Astrocyte (in vitro differentiated cells and primary cell): ENCODE results near the gene PLEKHH3. TPM values are rescaled to one million over a fixed set of nuclear protein-coding genes. Genes with fewer than 3 reads are reported as not detected.

Experiments used
- DNase-seq: peaks from one replicate; pipeline ENCODE4 v3.0.0-alpha.2; 2010; ENCODE audit warnings: low read depth
- FAIRE-seq: peaks from 2 replicates; lab custom pipeline; 2011; peaks lifted over from hg19 to GRCh38; lab: Jason Lieb, UNC
- H2AFZ ChIP-seq: 2 replicates; pipeline ENCODE4 v1.6.0; 2012; ENCODE audit warnings: low read depth, low read length, inconsistent platforms
- H3K27ac ChIP-seq: 2 replicates; pipeline ENCODE4 v1.5.1; 2011; ENCODE audit warnings: low read depth, low read length, inconsistent platforms
- H3K27me3 ChIP-seq: 2 replicates; pipeline ENCODE4 v1.6.0; 2011; ENCODE audit warnings: low read length, inconsistent platforms; ENCODE audit not compliant: insufficient read depth
- H3K36me3 ChIP-seq: 2 replicates; pipeline ENCODE4 v1.5.1; 2011; ENCODE audit warnings: low read length, inconsistent platforms; ENCODE audit not compliant: insufficient read depth
- H3K4me1 ChIP-seq: 2 replicates; pipeline ENCODE4 v1.5.1; 2011; ENCODE audit warnings: low read length, inconsistent platforms; ENCODE audit not compliant: insufficient read depth
- H3K4me2 ChIP-seq: 2 replicates; pipeline ENCODE4 v1.6.0; 2012; ENCODE audit warnings: low read length, inconsistent platforms
- H3K4me3 ChIP-seq: 2 replicates; pipeline ENCODE4 v1.5.1; 2011; ENCODE audit warnings: low read depth, mild to moderate bottlenecking, low read length, inconsistent platforms; ENCODE audit not compliant: insufficient read depth
- H3K79me2 ChIP-seq: 2 replicates; pipeline ENCODE4 v1.6.0; 2012; ENCODE audit warnings: mild to moderate bottlenecking, low read length, inconsistent platforms; ENCODE audit not compliant: insufficient read depth
- H3K9ac ChIP-seq: 2 replicates; pipeline ENCODE4 v1.6.0; 2012; ENCODE audit warnings: mild to moderate bottlenecking, low read length, inconsistent platforms
- H3K9me3 ChIP-seq: 2 replicates; pipeline ENCODE4 v1.5.1; 2012; ENCODE audit warnings: low read depth, mild to moderate bottlenecking, low read length, inconsistent platforms; ENCODE audit not compliant: insufficient read depth
- H4K20me1 ChIP-seq: 2 replicates; pipeline ENCODE4 v1.6.0; 2012; ENCODE audit warnings: low read length, inconsistent platforms; ENCODE audit not compliant: insufficient read depth
- H3K27ac Mint-ChIP-seq: one replicate; pipeline ENCODE4 v1.8.0; 2021; ENCODE audit warnings: mild to moderate bottlenecking, mixed read lengths; ENCODE audit not compliant: unreplicated experiment
- H3K27me3 Mint-ChIP-seq: one replicate; pipeline ENCODE4 v1.8.0; 2021; ENCODE audit warnings: low read depth, mixed read lengths; ENCODE audit not compliant: unreplicated experiment
- H3K36me3 Mint-ChIP-seq: one replicate; pipeline ENCODE4 v1.8.0; 2021; ENCODE audit warnings: low read depth, mixed read lengths; ENCODE audit not compliant: unreplicated experiment
- H3K4me1 Mint-ChIP-seq: one replicate; pipeline ENCODE4 v1.8.0; 2021; ENCODE audit warnings: low read depth, mixed read lengths; ENCODE audit not compliant: unreplicated experiment
- H3K4me3 Mint-ChIP-seq: one replicate; pipeline ENCODE4 v1.8.0; 2021; ENCODE audit warnings: mild to moderate bottlenecking, moderate library complexity, mixed read lengths; ENCODE audit not compliant: unreplicated experiment
- H3K9me3 Mint-ChIP-seq: one replicate; pipeline ENCODE4 v1.8.0; 2021; ENCODE audit warnings: mild to moderate bottlenecking, mixed read lengths; ENCODE audit not compliant: unreplicated experiment
- EZH2 ChIP-seq: IDR thresholded peaks from 2 replicates; pipeline ENCODE4 v1.6.1; 2012; ENCODE audit warnings: mild to moderate bottlenecking, low read length, inconsistent platforms; ENCODE audit not compliant: insufficient read depth
- total RNA-seq: library from RNA; stranded (reverse); gene quantifications from 2 replicates; pipeline ENCODE4 v1.2.1, GENCODE V29; 2021
- TF ChIP-seq, protein P1 (sequence below): IDR thresholded peaks from 2 replicates; pipeline ENCODE4 v1.5.1; 2011; ENCODE audit warnings: low read depth, mild to moderate bottlenecking, inconsistent platforms, low read length, moderate library complexity; ENCODE audit not compliant: insufficient read depth

The PLEKHH3 gene
- total RNA-seq, 1 donor from 2014 or later = 14.5 TPM

DNA sequence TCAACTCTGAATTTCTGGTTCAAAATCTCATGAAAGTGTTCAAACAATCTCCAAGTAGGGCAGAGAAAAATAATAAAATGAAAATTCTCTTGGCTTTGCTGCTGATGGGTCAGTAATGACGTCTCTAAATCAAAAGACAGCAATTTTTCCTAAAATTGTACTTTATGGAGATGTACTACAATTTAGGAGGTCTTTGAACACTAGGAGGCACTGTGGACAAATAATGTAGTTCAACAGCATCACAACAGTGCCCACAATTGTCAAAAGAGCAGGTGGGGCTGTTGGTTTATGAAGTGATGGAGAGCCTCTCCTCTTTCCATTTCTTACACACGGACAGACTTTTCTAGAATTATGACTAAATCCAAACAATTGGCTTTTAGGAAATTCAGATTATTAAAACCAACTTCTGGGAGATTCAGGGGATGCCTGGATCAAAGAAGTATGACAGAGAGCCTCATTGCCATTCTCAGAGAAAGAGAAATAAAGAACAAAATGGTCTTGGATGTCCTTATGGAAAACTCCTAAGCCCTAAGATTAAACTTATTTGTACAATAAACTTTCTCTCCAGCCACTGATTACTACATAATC, 44.3 kb upstream of the PLEKHH3 start:
- Histone ChIP-seq H3K27me3 (no peaks in the 10 kb centered on the region), H3K36me3 (peaks cover 43% of the 10 kb centered on the region)
- peak; percentile 89 for FAIRE-seq

DNA sequence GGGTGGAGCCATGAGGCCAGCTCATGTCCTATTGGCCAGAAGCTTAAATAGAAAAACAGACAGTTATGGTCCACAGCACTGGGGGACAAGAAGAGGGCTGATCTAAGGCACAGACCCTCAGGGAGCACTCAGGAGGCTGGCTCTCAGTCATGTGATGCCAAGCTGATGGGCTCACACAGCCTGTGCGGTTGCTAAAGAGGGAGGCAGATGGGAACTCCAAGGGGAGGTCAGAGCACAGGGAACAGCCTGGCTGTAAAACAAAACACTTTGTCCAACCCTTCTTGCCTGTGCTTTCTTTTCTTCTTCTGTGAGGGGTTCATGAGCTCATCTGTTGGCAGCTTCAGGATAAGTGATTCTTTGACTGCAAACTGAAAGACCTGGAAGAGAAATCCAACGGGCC, 32.8 kb upstream of the PLEKHH3 start:
- peaks cover 31% of the 10 kb centered on the region for H3K36me3 Mint-ChIP-seq
- peaks cover 21% of the 10 kb centered on the region for H3K36me3 ChIP-seq

More for the DNA sequence above, 44.3 kb upstream of the PLEKHH3 start:
- no peak overlapping the region for H3K9ac ChIP-seq
- peak; percentile 37 for DNase-seq
- no peak overlapping the region for H3K27ac Mint-ChIP-seq
- no peak overlapping the region for H3K27ac ChIP-seq
- no peaks in the 10 kb centered on the region for H3K4me1 Mint-ChIP-seq
- H3K36me3 Mint-ChIP-seq = peaks cover 11% of the 10 kb centered on the region
- H3K4me1 ChIP-seq = no peaks in the 10 kb centered on the region
- no peak overlapping the region for H3K4me3 ChIP-seq
- no peak overlapping the region for H3K4me3 Mint-ChIP-seq
- H3K9me3 ChIP-seq = no peaks in the 10 kb centered on the region
- H2AFZ ChIP-seq = no peak overlapping the region
- H3K9me3 Mint-ChIP-seq = no peaks in the 10 kb centered on the region
- H3K79me2 ChIP-seq = no peaks in the 10 kb centered on the region
- TF ChIP-seq EZH2 = no peak
- TF ChIP-seq, protein P1, sequence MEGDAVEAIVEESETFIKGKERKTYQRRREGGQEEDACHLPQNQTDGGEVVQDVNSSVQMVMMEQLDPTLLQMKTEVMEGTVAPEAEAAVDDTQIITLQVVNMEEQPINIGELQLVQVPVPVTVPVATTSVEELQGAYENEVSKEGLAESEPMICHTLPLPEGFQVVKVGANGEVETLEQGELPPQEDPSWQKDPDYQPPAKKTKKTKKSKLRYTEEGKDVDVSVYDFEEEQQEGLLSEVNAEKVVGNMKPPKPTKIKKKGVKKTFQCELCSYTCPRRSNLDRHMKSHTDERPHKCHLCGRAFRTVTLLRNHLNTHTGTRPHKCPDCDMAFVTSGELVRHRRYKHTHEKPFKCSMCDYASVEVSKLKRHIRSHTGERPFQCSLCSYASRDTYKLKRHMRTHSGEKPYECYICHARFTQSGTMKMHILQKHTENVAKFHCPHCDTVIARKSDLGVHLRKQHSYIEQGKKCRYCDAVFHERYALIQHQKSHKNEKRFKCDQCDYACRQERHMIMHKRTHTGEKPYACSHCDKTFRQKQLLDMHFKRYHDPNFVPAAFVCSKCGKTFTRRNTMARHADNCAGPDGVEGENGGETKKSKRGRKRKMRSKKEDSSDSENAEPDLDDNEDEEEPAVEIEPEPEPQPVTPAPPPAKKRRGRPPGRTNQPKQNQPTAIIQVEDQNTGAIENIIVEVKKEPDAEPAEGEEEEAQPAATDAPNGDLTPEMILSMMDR = peak; percentile 74
- no peak overlapping the region for H3K4me2 ChIP-seq
- H4K20me1 ChIP-seq = no peaks in the 10 kb centered on the region
- H3K27me3 Mint-ChIP-seq = no peaks in the 10 kb centered on the region

DNA sequence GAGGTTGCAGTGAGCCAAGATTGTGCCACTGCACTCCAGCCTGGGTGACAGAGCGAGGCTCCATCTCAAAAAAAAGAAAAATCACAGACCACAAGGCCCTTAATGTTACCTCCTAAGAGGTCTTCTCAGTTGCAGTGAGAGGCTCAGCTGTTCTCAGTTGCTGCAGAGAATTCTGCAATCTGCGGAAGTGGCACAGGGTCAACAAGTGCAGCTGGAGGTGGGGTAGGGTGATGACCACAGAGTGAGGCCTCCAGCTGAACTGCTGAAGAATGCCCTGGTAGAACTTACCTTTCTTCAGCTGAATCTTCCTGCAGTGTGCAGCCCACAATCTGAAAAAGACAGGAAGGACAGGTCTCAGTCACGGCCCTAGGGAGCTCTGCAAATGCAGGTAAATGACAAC, 31.8 kb upstream of the PLEKHH3 start:
- Mint-ChIP-seq H3K4me1 (no peaks in the 10 kb centered on the region), H3K36me3 (peaks cover 38% of the 10 kb centered on the region), H3K4me3 (no peak overlapping the region), H3K27ac (no peak overlapping the region), H3K9me3 (no peaks in the 10 kb centered on the region), H3K27me3 (no peaks in the 10 kb centered on the region)
- H3K27ac ChIP-seq = no peak overlapping the region
- FAIRE-seq (no peak), DNase-seq (no peak)
- H2AFZ ChIP-seq = no peak overlapping the region
- no peaks in the 10 kb centered on the region for H4K20me1 ChIP-seq
- H3K27me3 ChIP-seq = no peaks in the 10 kb centered on the region
- H3K79me2 ChIP-seq = no peaks in the 10 kb centered on the region
- peaks cover 22% of the 10 kb centered on the region for H3K36me3 ChIP-seq
- H3K4me1 ChIP-seq = no peaks in the 10 kb centered on the region
- TF ChIP-seq EZH2 = no peak
- TF ChIP-seq, protein P1 = no peak
- H3K9me3 ChIP-seq = no peaks in the 10 kb centered on the region
- no peak overlapping the region for H3K9ac ChIP-seq
- H3K4me3 ChIP-seq = no peak overlapping the region
- H3K4me2 ChIP-seq = no peak overlapping the region

More for the DNA sequence above, 32.8 kb upstream of the PLEKHH3 start:
- Histone ChIP-seq H3K27ac (no peak overlapping the region), H3K4me2 (no peak overlapping the region), H3K4me1 (no peaks in the 10 kb centered on the region), H3K9me3 (no peaks in the 10 kb centered on the region), H2AFZ (no peak overlapping the region), H3K27me3 (no peaks in the 10 kb centered on the region), H3K4me3 (no peak overlapping the region), H4K20me1 (no peaks in the 10 kb centered on the region), H3K9ac (no peak overlapping the region), H3K79me2 (no peaks in the 10 kb centered on the region)
- DNase-seq = no peak
- TF ChIP-seq EZH2 = no peak
- TF ChIP-seq, protein P1 = no peak
- Mint-ChIP-seq H3K27ac (no peak overlapping the region), H3K4me1 (no peaks in the 10 kb centered on the region), H3K4me3 (no peak overlapping the region), H3K27me3 (no peaks in the 10 kb centered on the region), H3K9me3 (no peaks in the 10 kb centered on the region)
- FAIRE-seq = no peak
